H1 (cell line): ENCODE results near the gene ZNF609. TPM values are rescaled to one million over a fixed set of nuclear protein-coding genes. Genes with fewer than 3 reads are reported as not detected.

ENCODE experiments used
- CHD7 ChIP-seq: fragments of 300-600 bp; sonication (generic); IDR thresholded peaks from 2 replicates; pipeline ENCODE4 v1.7.1; 2012; ENCODE audit warnings: low read length, moderate library complexity, mild to moderate bottlenecking, inconsistent platforms; ENCODE audit not compliant: insufficient replicate concordance
- HDAC6 ChIP-seq: IDR thresholded peaks from one replicate; pipeline ENCODE4 v1.7.1; 2012; ENCODE audit warnings: low read depth, mild to moderate bottlenecking, inconsistent platforms, low read length, moderate library complexity
- JUN ChIP-seq: IDR thresholded peaks from 2 replicates; pipeline ENCODE4 v1.6.1; 2011; ENCODE audit warnings: low read depth, mild to moderate bottlenecking, improper control_type of control experiment, low read length
- POLR2A ChIP-seq, 2 experiments: IDR thresholded peaks; 1 replicate in 1 of 2; 2 replicates in 1 of 2; pipeline ENCODE4 v1.6.1; 2011; ENCODE audit warnings: low read depth in 2 of 2, low read length in 2 of 2, mild to moderate bottlenecking in 2 of 2; ENCODE audit errors: control extremely low read depth in 1 of 2
- POLR2AphosphoS5 ChIP-seq: IDR thresholded peaks from 2 replicates; pipeline ENCODE4 v1.6.1; 2011; ENCODE audit warnings: low read depth, low read length
- polyA plus RNA-seq, 7 experiments: library from polyadenylated mRNA; depleted of rRNA in 3 of 7; stranded (reverse) in 5 of 7; unstranded in 2 of 7; fragments of >200 nt in 5 of 7; fragments of 200-250 nt in 2 of 7; gene quantifications; 1 replicate in 5 of 7; 2 replicates in 1 of 7; 4 replicates in 1 of 7; pipeline versions ENCODE4 v1.2.1 to v1.2.3, GENCODE V29; 2011 to 2013; ENCODE audit warnings: missing spikeins in 2 of 7, mixed read lengths in 2 of 7
- total RNA-seq: library from RNA; stranded (reverse); fragmentation: NEBNext Ultra II Directional; extraction: Animal tissue kit (Norgen Biotek cat#: 25700); gene quantifications from 2 replicates; pipeline ENCODE4 v1.2.1, GENCODE V29; 2021

Gene ZNF609
- total and polyA plus RNA-seq, 2 of the 8 experiments (the other 6 are each of a cell fraction or from before 2014, with no cell fraction given), result 15.5 to 47.8 TPM

GRCh38 chr15:64693134-64693533 lies 232.8 kb downstream of the ZNF609 start (continued):
- TF ChIP-seq CHD7, result no peak
- TF ChIP-seq JUN, result no peak
- peak; percentile 22 to 57; a peak in 2 of 3 replicates for TF ChIP-seq POLR2A (IDR thresholded peaks at IDR 0.05; ENCODE audit: control extremely low read depth in 1 of 2, low read depth in 2 of 2, low read length in 2 of 2)
- TF ChIP-seq POLR2AphosphoS5, result peak; percentile 40; the same call in 1 of the 2 replicates
- TF ChIP-seq HDAC6, result no peak
- TF ChIP-seq, all 59 proteins: peak for 2
